ENCODE data around the gene CCDC15. TPM values are rescaled to one million over a fixed set of nuclear protein-coding genes. Genes with fewer than 3 reads are reported as not detected.

CCDC15 gene
- total RNA-seq, 4 donors from 2014 or later: 2.0 to 11.5 (median 3.8) TPM

- Histone ChIP-seq H3K4me3 (no peak overlapping the region), H3K27ac (no peak overlapping the region), H3K36me3 (no peaks in the 10 kb centered on the region), H3K9me3 (no peaks in the 10 kb centered on the region), H3K27me3 (peaks cover 6% of the 10 kb centered on the region), H3K4me1 (peaks cover 46% of the 10 kb centered on the region)
- 88% methylated on average over 11 of the region's 12 CpGs for WGBS
- TF ChIP-seq POLR2A (IDR thresholded peaks at IDR 0.05) (no peak), EP300 (IDR thresholded peaks at IDR 0.05) (no peak), POLR2AphosphoS5 (IDR thresholded peaks at IDR 0.05) (no peak), CTCF (IDR thresholded peaks at IDR 0.05) (no peak)
- DNase-seq (ENCODE audit: low spot score in 2 of 2): no peak
Observed at GRCh38 chr11:125072218-125072960, 118.4 kb downstream of the CCDC15 start.

GRCh38 chr11:125072961-125073590 is 119.1 kb downstream of the CCDC15 start:
- no peaks in the 10 kb centered on the region for H3K9me3 ChIP-seq
- no peak overlapping the region for H3K27ac ChIP-seq
- no peak overlapping the region for H3K4me3 ChIP-seq
- no peak for TF ChIP-seq CTCF (IDR thresholded peaks at IDR 0.05)
- TF ChIP-seq POLR2A (IDR thresholded peaks at IDR 0.05): no peak
- TF ChIP-seq POLR2AphosphoS5 (IDR thresholded peaks at IDR 0.05): no peak
- TF ChIP-seq EP300 (IDR thresholded peaks at IDR 0.05): no peak
- H3K27me3 ChIP-seq: peaks cover 6% of the 10 kb centered on the region
- no peaks in the 10 kb centered on the region for H3K36me3 ChIP-seq
- 95% methylated on average over 12 of the region's 12 CpGs for WGBS
- DNase-seq (ENCODE audit: low spot score in 2 of 2): no peak
- H3K4me1 ChIP-seq: peaks cover 46% of the 10 kb centered on the region

GRCh38 chr11:125073616-125074483 is 119.8 kb downstream of the CCDC15 start:
- no peaks in the 10 kb centered on the region for H3K36me3 ChIP-seq
- peaks cover 6% of the 10 kb centered on the region for H3K27me3 ChIP-seq
- no peak overlapping the region for H3K27ac ChIP-seq
- no peak for TF ChIP-seq POLR2AphosphoS5 (IDR thresholded peaks at IDR 0.05)
- no peak for TF ChIP-seq POLR2A (IDR thresholded peaks at IDR 0.05)
- no peak for TF ChIP-seq EP300 (IDR thresholded peaks at IDR 0.05)
- TF ChIP-seq CTCF (IDR thresholded peaks at IDR 0.05): no peak
- no peak overlapping the region for H3K4me3 ChIP-seq
- no peaks in the 10 kb centered on the region for H3K9me3 ChIP-seq
- WGBS: 80% methylated on average over 16 of the region's 19 CpGs
- no peak for DNase-seq (ENCODE audit: low spot score in 2 of 2)
- H3K4me1 ChIP-seq: peaks cover 46% of the 10 kb centered on the region

- H3K36me3 ChIP-seq: no peaks in the 10 kb centered on the region
Observed at GRCh38 chr11:125074511-125075241, 120.7 kb downstream of the CCDC15 start.

More at GRCh38 chr11:125074511-125075241, 120.7 kb downstream of the CCDC15 start:
- H3K4me1 ChIP-seq: peaks cover 41% of the 10 kb centered on the region
- H3K27me3 ChIP-seq: peaks cover 2% of the 10 kb centered on the region
- no peak overlapping the region for H3K4me3 ChIP-seq
- TF ChIP-seq EP300 (IDR thresholded peaks at IDR 0.05): no peak
- TF ChIP-seq CTCF (IDR thresholded peaks at IDR 0.05): no peak
- TF ChIP-seq POLR2A (IDR thresholded peaks at IDR 0.05): no peak
- no peak for TF ChIP-seq POLR2AphosphoS5 (IDR thresholded peaks at IDR 0.05)
- WGBS: 86% methylated on average over 10 of the region's 11 CpGs
- DNase-seq (ENCODE audit: low spot score in 2 of 2): no peak
- no peaks in the 10 kb centered on the region for H3K9me3 ChIP-seq
- no peak overlapping the region for H3K27ac ChIP-seq

Measured in suprapubic skin (tissue), 4 donors.